GM12878 (cell line): ENCODE results near the gene ATP2B1. TPM values are rescaled to one million over a fixed set of nuclear protein-coding genes. Genes with fewer than 3 reads are reported as not detected.

Source experiments
- ATAC-seq: fragments of 200-7000 bp; cut with Tn5 transposase; 3 replicates; pipeline ENCODE4 v1.9.1; 2020; ENCODE audit warnings: mild to moderate bottlenecking, moderate library complexity
- BruUV-seq: library from RNA; stranded (reverse); fragments of 400-500 nt; replicated peaks from 2 replicates; lab custom pipeline; 2021; lab: Mats Ljungman, UMichigan
- CTCF ChIA-PET: fragments of 300-600 bp; sonication (Branson Sonifier 250); formaldehyde crosslinking; extraction: SDS; loops from one replicate; lab custom pipeline; 2021; ENCODE audit warnings: inconsistent platforms; lab: Yijun Ruan, JAX
- POLR2A ChIA-PET: fragments of 350-600 bp; formaldehyde crosslinking; extraction: SDS; loops from one replicate; lab custom pipeline; 2021; ENCODE audit warnings: inconsistent platforms; lab: Charles Lee
- RAD21 ChIA-PET: fragments of 300-600 bp; sonication (Branson Sonifier 250); formaldehyde crosslinking; loops from one replicate; lab custom pipeline; 2023; ENCODE audit warnings: antibody characterized with exemption; ENCODE audit not compliant: unreplicated experiment; lab: Charles Lee
- SMC1A ChIA-PET: fragments of 300-600 bp; sonication (Branson Sonifier 250); formaldehyde crosslinking; loops from one replicate; lab custom pipeline; 2023; ENCODE audit not compliant: unreplicated experiment, uncharacterized antibody; lab: Charles Lee
- DNase-seq: peaks from one replicate; pipeline ENCODE4 v3.0.0-alpha.2; 2011; ENCODE audit warnings: low read depth, low spot score
- FAIRE-seq: peaks from 3 replicates; lab custom pipeline; 2011; peaks lifted over from hg19 to GRCh38; lab: Jason Lieb, UNC
- H2AFZ ChIP-seq: 2 replicates; pipeline ENCODE4 v1.6.0; 2011; ENCODE audit warnings: low read depth, low read length, control low read depth; ENCODE audit not compliant: control insufficient read depth
- H3K27ac ChIP-seq: 2 replicates; pipeline ENCODE4 v1.5.1; 2011; ENCODE audit warnings: control low read depth; ENCODE audit not compliant: control insufficient read depth, insufficient read depth
- H3K27me3 ChIP-seq, 2 experiments: replicated peaks in 1 of 2; 2 replicates each; pipeline versions ENCODE4 v1.6.0 to v1.6.1; 2011; ENCODE audit warnings: low read length in 1 of 2; ENCODE audit not compliant: control insufficient read depth in 2 of 2, insufficient read depth in 2 of 2
- H3K36me3 ChIP-seq, 2 experiments: 2 replicates each; pipeline ENCODE4 v1.5.1; 2011; ENCODE audit warnings: low read length in 1 of 2; ENCODE audit not compliant: control insufficient read depth in 2 of 2, insufficient read depth in 2 of 2
- H3K4me1 ChIP-seq: 2 replicates; pipeline ENCODE4 v1.6.1; 2011; ENCODE audit warnings: mild to moderate bottlenecking, low read length, moderate library complexity, mixed read lengths; ENCODE audit not compliant: control insufficient read depth, insufficient read depth
- H3K4me2 ChIP-seq: 2 replicates; pipeline ENCODE4 v1.6.0; 2011; ENCODE audit warnings: control low read depth; ENCODE audit not compliant: control insufficient read depth, insufficient read depth
- H3K4me3 ChIP-seq: fragments of 200-600 bp; sonication (generic); 2 replicates; pipeline ENCODE4 v1.5.1; 2016
- H3K79me2 ChIP-seq: 2 replicates; pipeline ENCODE4 v1.6.0; 2011; ENCODE audit warnings: low read length; ENCODE audit not compliant: control insufficient read depth, insufficient read depth
- H3K9ac ChIP-seq: 2 replicates; pipeline ENCODE4 v1.8.0; 2011; ENCODE audit warnings: low read length, control low read depth, mixed read lengths; ENCODE audit not compliant: control insufficient read depth, insufficient read depth
- H3K9me3 ChIP-seq: replicated peaks from 3 replicates; pipeline ENCODE4 v1.5.1; 2011; ENCODE audit warnings: mild to moderate bottlenecking, low read length; ENCODE audit not compliant: control insufficient read depth, insufficient read depth
- H4K20me1 ChIP-seq: 2 replicates; pipeline ENCODE4 v1.6.0; 2011; ENCODE audit not compliant: control insufficient read depth, insufficient read depth
- CBX3 ChIP-seq: fragments of 200-600 bp; sonication (generic); IDR thresholded peaks from 2 replicates; pipeline ENCODE4 v1.6.1; 2016; ENCODE audit warnings: low read depth, borderline replicate concordance
- KDM1A ChIP-seq: fragments of 200-600 bp; sonication (generic); IDR thresholded peaks from 2 replicates; pipeline ENCODE4 v1.6.1; 2016; ENCODE audit warnings: borderline replicate concordance
- MTA2 ChIP-seq: fragments of 450-650 bp; IDR thresholded peaks from 2 replicates; pipeline ENCODE4 v1.6.1; 2016; ENCODE audit warnings: low read depth, mild to moderate bottlenecking, moderate library complexity
- PML ChIP-seq: IDR thresholded peaks from 2 replicates; pipeline ENCODE4 v1.6.1; 2012; ENCODE audit warnings: low read length, inconsistent platforms
- SIX5 ChIP-seq: IDR thresholded peaks from 2 replicates; pipeline ENCODE4 v1.6.1; 2011; ENCODE audit warnings: mild to moderate bottlenecking, low read depth, low read length, moderate library complexity; ENCODE audit not compliant: severe bottlenecking
- SMAD1 ChIP-seq: fragments of 450-650 bp; IDR thresholded peaks from 2 replicates; pipeline ENCODE4 v1.6.1; 2018; ENCODE audit warnings: mild to moderate bottlenecking, low read depth; ENCODE audit not compliant: partially characterized antibody
- YBX1 ChIP-seq: fragments of 450-650 bp; IDR thresholded peaks from 2 replicates; pipeline ENCODE4 v1.6.1; 2016; ENCODE audit warnings: antibody characterized with exemption
- WGBS: methylation state at CpG from one replicate; pipeline ENCODE4 v1.1.6; 2016; ENCODE audit warnings: low lambda C conversion rate; ENCODE audit not compliant: insufficient replicate concordance, insufficient coverage; ENCODE audit errors: missing lambda C conversion rate; 5-methylcytosine and 5-hydroxymethylcytosine counted together
- in situ Hi-C: fragments of 300-500 bp; cut with MboI; formaldehyde crosslinking; loops from 9 replicates; pipeline ENCODE4 v1.14.3; 2018; ENCODE audit warnings: mixed read lengths
- intact Hi-C: fragments of 100-400 bp; cut with micrococcal nuclease; formaldehyde crosslinking; loops from one replicate; pipeline ENCODE4 v1.14.2; 2022; ENCODE audit not compliant: unreplicated experiment
- polyA plus RNA-seq, 11 experiments: library from polyadenylated mRNA; depleted of rRNA in 4 of 11; unstranded in 6 of 11; stranded (reverse) in 5 of 11; fragments of >200 nt; fragmentation: Nextera tagmentation in 4 of 11; fragmentation: Illumina TruSeq in 1 of 11; extraction: Ambion mirVana in 4 of 11; extraction: Trizol in 1 of 11; gene quantifications; 1 replicate in 1 of 11; 2 replicates in 10 of 11; pipeline versions ENCODE4 v1.2.1 to v1.2.3, GENCODE V29; 2011 to 2016; ENCODE audit warnings: inconsistent platforms in 2 of 11, missing spikeins in 2 of 11, low read depth in 1 of 11
- total RNA-seq, 4 experiments: library from RNA; depleted of rRNA in 3 of 4; stranded (reverse); fragments of >200 nt in 3 of 4; fragmentation: Illumina TruSeq in 1 of 4; extraction: Trizol in 1 of 4; gene quantifications; 2 replicates each; pipeline versions ENCODE4 v1.2.1 to v1.2.3, GENCODE V29; 2013 to 2021
- TF ChIP-seq, protein P1 (sequence below): fragments of 450-650 bp; IDR thresholded peaks from 2 replicates; pipeline ENCODE4 v1.6.1; 2014; ENCODE audit warnings: mild to moderate bottlenecking
- TF ChIP-seq, protein P2 (sequence below): fragments of 450-650 bp; IDR thresholded peaks from 2 replicates; pipeline ENCODE4 v1.6.1; 2017; ENCODE audit warnings: mild to moderate bottlenecking, low read depth, inconsistent platforms; ENCODE audit not compliant: poor library complexity, severe bottlenecking

Gene ATP2B1
- total and polyA plus RNA-seq, 10 of the 15 experiments (the other 5 are each of a cell fraction or from before 2014, with no cell fraction given), result 15.9 to 67.8 (median 48.5) TPM

DNA sequence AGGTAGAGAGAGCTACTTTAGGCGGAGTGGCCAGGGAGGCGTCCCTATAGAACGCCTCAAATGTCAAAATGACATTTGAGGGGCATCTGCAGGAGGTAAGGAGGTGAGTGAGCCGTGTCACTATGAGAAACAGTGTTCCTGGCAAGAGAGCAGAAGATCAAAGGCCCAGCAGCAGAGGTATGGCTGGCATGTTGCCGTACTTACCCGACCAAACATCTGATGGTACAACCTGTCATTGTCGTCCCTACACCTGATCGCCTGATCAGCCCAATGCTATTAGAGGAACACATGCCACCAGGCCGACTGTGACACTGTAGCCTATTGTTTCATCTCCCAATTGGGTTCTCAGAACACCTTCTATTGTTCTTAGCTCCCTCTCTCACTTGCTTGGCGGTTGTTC, 148.9 kb downstream of the ATP2B1 start:
- Histone ChIP-seq H3K4me1 (no peaks in the 10 kb centered on the region), H3K36me3 (no peaks in the 10 kb centered on the region), H3K9me3 (no peaks in the 10 kb centered on the region), H3K27me3 (no peaks in the 10 kb centered on the region), H4K20me1 (no peaks in the 10 kb centered on the region), H3K4me3 (no peak overlapping the region), H3K27ac (no peak overlapping the region), H2AFZ (no peak overlapping the region), H3K4me2 (no peak overlapping the region), H3K9ac (no peak overlapping the region), H3K79me2 (no peaks in the 10 kb centered on the region)
- in situ Hi-C loops, result no loop called here
- ATAC-seq (no peak), FAIRE-seq (no peak), DNase-seq (no peak)
- intact Hi-C loops, result no loop called here
- no TSS peak for BruUV-seq
- WGBS, result 67% methylated on average over 10 of the region's 10 CpGs
- no peak for TF ChIP-seq YBX1
- RAD21 ChIA-PET, result no interaction called here
- SMC1A ChIA-PET, result interaction anchor here (1.5 kb wide), 1 partner anchor 17 kb away, joined by 3 read pairs; no protein-coding TSS in a partner anchor
- CTCF ChIA-PET, result interaction anchor here (3.9 kb wide), 1 partner anchor 16 kb away, joined by 15 read pairs; no protein-coding TSS in a partner anchor
- POLR2A ChIA-PET, result no interaction called here

DNA sequence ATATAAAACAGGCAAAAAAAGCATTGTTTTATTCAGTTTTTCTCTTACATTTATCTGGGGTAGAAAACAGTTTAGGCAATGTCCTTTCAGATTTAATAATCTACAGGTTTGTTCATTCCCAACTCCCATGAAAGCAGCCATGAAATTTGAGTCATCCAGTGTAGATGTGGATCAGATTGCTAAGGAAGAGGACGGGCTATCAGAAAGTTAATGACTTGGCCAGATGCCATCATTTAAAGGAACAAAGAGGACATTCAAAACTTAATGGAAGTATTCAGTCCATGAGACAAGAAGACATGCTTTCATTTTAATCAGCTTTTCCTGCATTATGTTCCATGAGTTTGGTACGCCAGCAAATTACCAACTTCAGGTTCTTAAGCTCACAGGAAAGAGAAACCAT, 151.7 kb downstream of the ATP2B1 start:
- no peak for ATAC-seq
- RAD21 ChIA-PET, result no interaction called here
- no peaks in the 10 kb centered on the region for H3K79me2 ChIP-seq
- SMC1A ChIA-PET, result interaction anchor here (0.7 to 1.6 kb wide), 5 partner anchors 8 to 642 kb away, joined by 3 to 5 read pairs (median 4); no protein-coding TSS in a partner anchor
- H3K4me3 ChIP-seq, result no peak overlapping the region
- no peak for FAIRE-seq
- in situ Hi-C loops (no loop called here), intact Hi-C loops (no loop called here)
- no peak overlapping the region for H3K4me2 ChIP-seq
- WGBS, result 98% methylated on average over 2 of the region's 2 CpGs
- no peaks in the 10 kb centered on the region for H3K4me1 ChIP-seq
- no peak overlapping the region for H3K27ac ChIP-seq
- no peaks in the 10 kb centered on the region for H3K36me3 ChIP-seq
- no peaks in the 10 kb centered on the region for H3K9me3 ChIP-seq
- CTCF ChIA-PET, result interaction anchor here (1.5 to 3.9 kb wide), 2 partner anchors 13 to 20 kb away, joined by 3 to 15 read pairs; no protein-coding TSS in a partner anchor
- TF ChIP-seq, protein P1, sequence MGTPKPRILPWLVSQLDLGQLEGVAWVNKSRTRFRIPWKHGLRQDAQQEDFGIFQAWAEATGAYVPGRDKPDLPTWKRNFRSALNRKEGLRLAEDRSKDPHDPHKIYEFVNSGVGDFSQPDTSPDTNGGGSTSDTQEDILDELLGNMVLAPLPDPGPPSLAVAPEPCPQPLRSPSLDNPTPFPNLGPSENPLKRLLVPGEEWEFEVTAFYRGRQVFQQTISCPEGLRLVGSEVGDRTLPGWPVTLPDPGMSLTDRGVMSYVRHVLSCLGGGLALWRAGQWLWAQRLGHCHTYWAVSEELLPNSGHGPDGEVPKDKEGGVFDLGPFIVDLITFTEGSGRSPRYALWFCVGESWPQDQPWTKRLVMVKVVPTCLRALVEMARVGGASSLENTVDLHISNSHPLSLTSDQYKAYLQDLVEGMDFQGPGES, result no peak
- no peak for TF ChIP-seq CBX3
- TF ChIP-seq SIX5, result no peak
- no peak for TF ChIP-seq KDM1A
- no peak for TF ChIP-seq MTA2
- TF ChIP-seq PML, result no peak
- no peak for TF ChIP-seq SMAD1
- TF ChIP-seq, protein P2, sequence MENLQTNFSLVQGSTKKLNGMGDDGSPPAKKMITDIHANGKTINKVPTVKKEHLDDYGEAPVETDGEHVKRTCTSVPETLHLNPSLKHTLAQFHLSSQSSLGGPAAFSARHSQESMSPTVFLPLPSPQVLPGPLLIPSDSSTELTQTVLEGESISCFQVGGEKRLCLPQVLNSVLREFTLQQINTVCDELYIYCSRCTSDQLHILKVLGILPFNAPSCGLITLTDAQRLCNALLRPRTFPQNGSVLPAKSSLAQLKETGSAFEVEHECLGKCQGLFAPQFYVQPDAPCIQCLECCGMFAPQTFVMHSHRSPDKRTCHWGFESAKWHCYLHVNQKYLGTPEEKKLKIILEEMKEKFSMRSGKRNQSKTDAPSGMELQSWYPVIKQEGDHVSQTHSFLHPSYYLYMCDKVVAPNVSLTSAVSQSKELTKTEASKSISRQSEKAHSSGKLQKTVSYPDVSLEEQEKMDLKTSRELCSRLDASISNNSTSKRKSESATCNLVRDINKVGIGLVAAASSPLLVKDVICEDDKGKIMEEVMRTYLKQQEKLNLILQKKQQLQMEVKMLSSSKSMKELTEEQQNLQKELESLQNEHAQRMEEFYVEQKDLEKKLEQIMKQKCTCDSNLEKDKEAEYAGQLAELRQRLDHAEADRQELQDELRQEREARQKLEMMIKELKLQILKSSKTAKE, result no peak
- POLR2A ChIA-PET, result no interaction called here
- no peaks in the 10 kb centered on the region for H3K27me3 ChIP-seq
- no peak overlapping the region for H3K9ac ChIP-seq
- no peak overlapping the region for H2AFZ ChIP-seq
- DNase-seq, result no peak
- no peaks in the 10 kb centered on the region for H4K20me1 ChIP-seq
- BruUV-seq, result no TSS peak
